Measurements from ENCODE around the gene VGLL3. TPM values are rescaled to one million over a fixed set of nuclear protein-coding genes. Genes with fewer than 3 reads are reported as not detected.
"Not testable (repeated sequence)": the region's sequence is repeated elsewhere in the genome, so short reads cannot be mapped to it uniquely, and the experiment has no call there.

The VGLL3 gene
- total RNA-seq, 1 donor from 2014 or later: 17.7 TPM

DNA sequence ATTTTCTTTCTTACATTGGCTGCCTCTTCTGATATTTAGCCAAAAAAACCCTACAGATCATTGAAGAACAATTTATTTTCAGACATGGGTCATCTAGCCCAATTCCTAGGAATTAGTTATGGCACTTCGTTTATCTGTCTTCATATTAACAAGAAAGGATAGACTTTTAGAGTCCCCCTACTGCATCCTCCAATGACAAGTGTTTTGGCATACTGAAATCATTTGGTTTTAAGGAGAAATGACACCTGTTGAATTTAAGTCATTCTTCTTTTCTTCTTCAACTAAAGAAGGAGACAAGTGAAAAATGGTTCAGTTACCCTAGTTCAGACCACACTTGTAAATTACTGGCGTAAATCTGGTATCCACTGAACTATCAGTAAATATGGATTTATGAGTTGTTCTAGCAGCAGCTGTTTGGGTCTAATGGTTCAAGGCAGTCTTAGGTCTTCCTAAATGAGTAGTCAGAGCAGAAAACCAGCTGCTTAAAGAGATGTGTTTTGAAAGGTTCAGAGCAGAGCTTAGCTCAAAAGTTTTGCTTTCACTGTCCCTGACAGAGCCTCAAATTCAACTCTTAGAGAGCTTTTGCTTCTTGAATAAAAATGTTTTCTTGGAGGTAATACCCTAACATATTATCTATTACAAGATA, 5.6 kb downstream of the VGLL3 start:
- peaks cover 14% of the 10 kb centered on the region for H3K4me1 ChIP-seq
- H3K27me3 ChIP-seq: no peaks in the 10 kb centered on the region
- H3K4me3 ChIP-seq: no peak overlapping the region
- DNase-seq (ENCODE audit: extremely low spot score in 2 of 2): no peak
- H3K9me3 ChIP-seq: no peaks in the 10 kb centered on the region
- intact Hi-C loops (cut with DNase I): no loop called here
- H3K36me3 ChIP-seq: no peaks in the 10 kb centered on the region
- no peak for TF ChIP-seq POLR2A (IDR thresholded peaks at IDR 0.05)
- TF ChIP-seq POLR2AphosphoS5 (IDR thresholded peaks at IDR 0.05; ENCODE audit: insufficient read depth in 1 of 2, low read depth in 1 of 2): no peak
- TF ChIP-seq, protein P1, sequence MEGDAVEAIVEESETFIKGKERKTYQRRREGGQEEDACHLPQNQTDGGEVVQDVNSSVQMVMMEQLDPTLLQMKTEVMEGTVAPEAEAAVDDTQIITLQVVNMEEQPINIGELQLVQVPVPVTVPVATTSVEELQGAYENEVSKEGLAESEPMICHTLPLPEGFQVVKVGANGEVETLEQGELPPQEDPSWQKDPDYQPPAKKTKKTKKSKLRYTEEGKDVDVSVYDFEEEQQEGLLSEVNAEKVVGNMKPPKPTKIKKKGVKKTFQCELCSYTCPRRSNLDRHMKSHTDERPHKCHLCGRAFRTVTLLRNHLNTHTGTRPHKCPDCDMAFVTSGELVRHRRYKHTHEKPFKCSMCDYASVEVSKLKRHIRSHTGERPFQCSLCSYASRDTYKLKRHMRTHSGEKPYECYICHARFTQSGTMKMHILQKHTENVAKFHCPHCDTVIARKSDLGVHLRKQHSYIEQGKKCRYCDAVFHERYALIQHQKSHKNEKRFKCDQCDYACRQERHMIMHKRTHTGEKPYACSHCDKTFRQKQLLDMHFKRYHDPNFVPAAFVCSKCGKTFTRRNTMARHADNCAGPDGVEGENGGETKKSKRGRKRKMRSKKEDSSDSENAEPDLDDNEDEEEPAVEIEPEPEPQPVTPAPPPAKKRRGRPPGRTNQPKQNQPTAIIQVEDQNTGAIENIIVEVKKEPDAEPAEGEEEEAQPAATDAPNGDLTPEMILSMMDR (IDR thresholded peaks at IDR 0.05): no peak
- H3K27ac ChIP-seq: peak overlapping the region; percentile 42

DNA sequence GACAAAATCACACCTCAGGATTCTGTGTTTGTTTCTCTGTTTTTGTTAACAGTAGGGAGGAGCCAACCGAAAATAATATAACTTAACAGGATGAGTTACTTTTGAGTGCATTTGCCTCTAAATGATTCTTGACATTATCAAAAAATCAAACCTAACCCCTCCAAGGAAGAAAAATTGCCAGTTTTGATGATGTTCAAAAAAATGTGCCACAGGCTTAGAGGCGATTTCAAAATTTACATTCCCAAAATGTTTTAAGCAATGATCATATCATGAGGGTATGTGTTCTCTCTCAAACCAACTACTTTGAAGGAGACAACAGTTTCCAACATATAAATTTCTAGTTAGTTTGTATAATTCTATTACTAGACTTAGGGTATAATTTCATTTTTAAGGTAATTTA, 6.7 kb downstream of the VGLL3 start:
- H3K4me1 ChIP-seq: peaks cover 9% of the 10 kb centered on the region
- H3K36me3 ChIP-seq: no peaks in the 10 kb centered on the region
- TF ChIP-seq POLR2A (IDR thresholded peaks at IDR 0.05) (no peak), POLR2AphosphoS5 (IDR thresholded peaks at IDR 0.05; ENCODE audit: insufficient read depth in 1 of 2, low read depth in 1 of 2) (no peak)
- TF ChIP-seq, protein P1 (IDR thresholded peaks at IDR 0.05): no peak
- no peak overlapping the region for H3K4me3 ChIP-seq
- no peaks in the 10 kb centered on the region for H3K27me3 ChIP-seq
- no peaks in the 10 kb centered on the region for H3K9me3 ChIP-seq
- intact Hi-C loops (cut with DNase I): no loop called here
- peak overlapping the region; percentile 42 for H3K27ac ChIP-seq
- DNase-seq (ENCODE audit: extremely low spot score in 2 of 2): no peak

DNA sequence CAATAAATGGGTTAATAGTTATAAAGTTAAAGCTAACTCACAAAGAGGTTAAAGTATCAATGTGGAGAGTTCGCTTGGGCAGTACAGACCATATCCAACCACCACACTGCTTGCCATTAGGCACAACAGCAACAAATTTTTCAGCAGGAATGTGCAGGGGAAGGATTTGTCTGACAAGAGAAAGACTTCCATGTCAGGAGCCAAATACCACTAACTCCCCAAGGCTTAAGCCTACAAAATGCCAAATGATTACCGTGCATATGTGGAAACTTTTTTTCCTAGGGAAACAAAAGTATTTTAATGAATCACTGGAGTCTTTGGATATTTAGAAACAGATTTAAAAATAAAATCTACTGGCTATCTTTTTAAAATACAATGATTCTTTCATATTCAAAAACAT, 8.1 kb downstream of the VGLL3 start:
- Histone ChIP-seq H3K36me3 (no peaks in the 10 kb centered on the region), H3K27ac (peak overlapping the region; percentile 21), H3K9me3 (no peaks in the 10 kb centered on the region), H3K4me3 (no peak overlapping the region), H3K4me1 (peaks cover 9% of the 10 kb centered on the region), H3K27me3 (no peaks in the 10 kb centered on the region)
- intact Hi-C loops (cut with DNase I): no loop called here
- DNase-seq (ENCODE audit: extremely low spot score in 2 of 2): no peak
- TF ChIP-seq, protein P1 (IDR thresholded peaks at IDR 0.05): no peak
- TF ChIP-seq POLR2A (IDR thresholded peaks at IDR 0.05) (no peak), POLR2AphosphoS5 (IDR thresholded peaks at IDR 0.05; ENCODE audit: insufficient read depth in 1 of 2, low read depth in 1 of 2) (no peak)

DNA sequence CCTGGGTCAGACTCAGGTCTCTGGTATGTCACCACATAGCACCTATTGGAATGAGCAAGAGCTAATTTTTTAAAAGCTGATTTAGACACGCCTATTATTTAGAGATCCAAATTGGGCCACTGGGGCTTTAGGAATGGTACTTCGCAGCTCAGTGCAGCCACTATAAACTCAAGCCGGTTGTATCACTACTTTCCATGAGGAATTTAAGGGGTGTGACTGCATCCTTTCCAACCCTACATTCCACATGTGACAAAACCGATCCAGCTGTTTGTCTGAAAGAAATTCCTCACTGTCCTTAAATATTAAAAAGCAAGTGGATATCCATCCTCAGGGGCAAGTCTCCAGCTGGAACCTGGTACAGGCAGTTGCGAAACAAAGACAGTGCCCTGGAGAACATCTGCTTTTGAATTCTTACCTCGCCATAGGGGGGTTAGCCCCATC, 12.8 kb downstream of the VGLL3 start:
- H3K36me3 ChIP-seq: no peaks in the 10 kb centered on the region
- no peak for DNase-seq (ENCODE audit: extremely low spot score in 2 of 2)
- no peak overlapping the region for H3K4me3 ChIP-seq
- H3K9me3 ChIP-seq: no peaks in the 10 kb centered on the region
- H3K4me1 ChIP-seq: peaks cover 5% of the 10 kb centered on the region
- intact Hi-C loops (cut with DNase I): no loop called here
- TF ChIP-seq POLR2AphosphoS5 (IDR thresholded peaks at IDR 0.05; ENCODE audit: insufficient read depth in 1 of 2, low read depth in 1 of 2) (no peak), POLR2A (IDR thresholded peaks at IDR 0.05) (no peak)
- TF ChIP-seq, protein P1 (IDR thresholded peaks at IDR 0.05): no peak
- H3K27me3 ChIP-seq: no peaks in the 10 kb centered on the region
- H3K27ac ChIP-seq: no peak overlapping the region

DNA sequence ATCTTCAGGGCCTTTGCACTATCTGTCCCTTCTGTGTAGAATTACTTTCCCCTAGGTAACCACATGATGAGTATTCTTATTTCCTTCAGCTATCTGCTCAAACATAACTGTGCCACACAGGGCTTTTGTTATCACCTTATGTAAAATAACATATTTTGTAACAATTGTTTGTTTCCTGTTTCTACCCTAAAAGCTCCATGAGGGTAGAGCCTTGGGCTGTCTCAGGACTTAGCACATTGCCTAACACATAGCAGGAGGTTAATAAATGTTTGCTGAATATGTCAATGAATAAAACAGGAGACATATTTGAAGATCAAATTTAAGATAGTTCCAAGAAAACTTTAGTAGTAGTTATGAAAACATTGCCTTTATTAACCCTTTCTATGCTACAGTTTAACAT, 14.7 kb downstream of the VGLL3 start:
- TF ChIP-seq POLR2AphosphoS5 (IDR thresholded peaks at IDR 0.05; ENCODE audit: insufficient read depth in 1 of 2, low read depth in 1 of 2): no peak
- TF ChIP-seq POLR2A (IDR thresholded peaks at IDR 0.05): no peak
- TF ChIP-seq, protein P1 (IDR thresholded peaks at IDR 0.05): no peak
- H3K4me3 ChIP-seq: no peak overlapping the region
- H3K36me3 ChIP-seq: no peaks in the 10 kb centered on the region
- intact Hi-C loops (cut with DNase I): no loop called here
- no peaks in the 10 kb centered on the region for H3K4me1 ChIP-seq
- no peaks in the 10 kb centered on the region for H3K9me3 ChIP-seq
- DNase-seq (ENCODE audit: extremely low spot score in 2 of 2): no peak
- H3K27ac ChIP-seq: no peak overlapping the region
- H3K27me3 ChIP-seq: no peaks in the 10 kb centered on the region

DNA sequence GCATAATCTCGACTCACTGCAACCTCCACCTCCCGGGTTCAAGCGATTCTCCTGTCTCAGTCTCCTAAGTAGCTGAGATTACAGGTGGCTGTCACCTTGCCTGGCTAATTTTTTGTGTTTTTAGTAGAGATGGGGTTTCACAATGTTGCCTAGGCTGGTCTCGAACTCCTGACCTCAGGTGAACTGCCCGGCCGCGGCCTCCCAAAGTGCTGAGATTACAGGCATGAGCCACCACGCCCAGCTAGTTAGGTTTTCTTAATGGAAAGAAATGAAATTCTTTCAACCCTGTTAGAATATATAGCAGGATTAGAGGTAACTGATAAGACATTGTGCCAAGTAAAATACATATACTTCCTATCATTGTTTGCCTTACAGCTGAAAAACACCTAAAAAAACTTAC, 16.8 kb downstream of the VGLL3 start:
- H3K36me3 ChIP-seq; intact Hi-C loops (cut with DNase I); H3K4me3 ChIP-seq; H3K9me3 ChIP-seq; H3K27ac ChIP-seq; H3K27me3 ChIP-seq; DNase-seq (ENCODE audit: extremely low spot score in 2 of 2); H3K4me1 ChIP-seq: not testable (repeated sequence)

Data from vagina (tissue), 2 donors.